Astrocyte (in vitro differentiated cells and primary cell): ENCODE data around the gene SLC44A1. TPM values are rescaled to one million over a fixed set of nuclear protein-coding genes. Genes with fewer than 3 reads are reported as not detected.

Experiments
- DNase-seq: peaks from one replicate; pipeline ENCODE4 v3.0.0-alpha.2; 2010; ENCODE audit warnings: low read depth
- FAIRE-seq: peaks from 2 replicates; lab custom pipeline; 2011; peaks lifted over from hg19 to GRCh38; lab: Jason Lieb, UNC
- H2AFZ ChIP-seq: 2 replicates; pipeline ENCODE4 v1.6.0; 2012; ENCODE audit warnings: low read depth, low read length, inconsistent platforms
- H3K27ac ChIP-seq: 2 replicates; pipeline ENCODE4 v1.5.1; 2011; ENCODE audit warnings: low read depth, low read length, inconsistent platforms
- H3K27me3 ChIP-seq: 2 replicates; pipeline ENCODE4 v1.6.0; 2011; ENCODE audit warnings: low read length, inconsistent platforms; ENCODE audit not compliant: insufficient read depth
- H3K36me3 ChIP-seq: 2 replicates; pipeline ENCODE4 v1.5.1; 2011; ENCODE audit warnings: low read length, inconsistent platforms; ENCODE audit not compliant: insufficient read depth
- H3K4me1 ChIP-seq: 2 replicates; pipeline ENCODE4 v1.5.1; 2011; ENCODE audit warnings: low read length, inconsistent platforms; ENCODE audit not compliant: insufficient read depth
- H3K4me2 ChIP-seq: 2 replicates; pipeline ENCODE4 v1.6.0; 2012; ENCODE audit warnings: low read length, inconsistent platforms
- H3K4me3 ChIP-seq: 2 replicates; pipeline ENCODE4 v1.5.1; 2011; ENCODE audit warnings: low read depth, mild to moderate bottlenecking, low read length, inconsistent platforms; ENCODE audit not compliant: insufficient read depth
- H3K79me2 ChIP-seq: 2 replicates; pipeline ENCODE4 v1.6.0; 2012; ENCODE audit warnings: mild to moderate bottlenecking, low read length, inconsistent platforms; ENCODE audit not compliant: insufficient read depth
- H3K9ac ChIP-seq: 2 replicates; pipeline ENCODE4 v1.6.0; 2012; ENCODE audit warnings: mild to moderate bottlenecking, low read length, inconsistent platforms
- H3K9me3 ChIP-seq: 2 replicates; pipeline ENCODE4 v1.5.1; 2012; ENCODE audit warnings: low read depth, mild to moderate bottlenecking, low read length, inconsistent platforms; ENCODE audit not compliant: insufficient read depth
- H4K20me1 ChIP-seq: 2 replicates; pipeline ENCODE4 v1.6.0; 2012; ENCODE audit warnings: low read length, inconsistent platforms; ENCODE audit not compliant: insufficient read depth
- H3K27ac Mint-ChIP-seq: one replicate; pipeline ENCODE4 v1.8.0; 2021; ENCODE audit warnings: mild to moderate bottlenecking, mixed read lengths; ENCODE audit not compliant: unreplicated experiment
- H3K27me3 Mint-ChIP-seq: one replicate; pipeline ENCODE4 v1.8.0; 2021; ENCODE audit warnings: low read depth, mixed read lengths; ENCODE audit not compliant: unreplicated experiment
- H3K36me3 Mint-ChIP-seq: one replicate; pipeline ENCODE4 v1.8.0; 2021; ENCODE audit warnings: low read depth, mixed read lengths; ENCODE audit not compliant: unreplicated experiment
- H3K4me1 Mint-ChIP-seq: one replicate; pipeline ENCODE4 v1.8.0; 2021; ENCODE audit warnings: low read depth, mixed read lengths; ENCODE audit not compliant: unreplicated experiment
- H3K4me3 Mint-ChIP-seq: one replicate; pipeline ENCODE4 v1.8.0; 2021; ENCODE audit warnings: mild to moderate bottlenecking, moderate library complexity, mixed read lengths; ENCODE audit not compliant: unreplicated experiment
- H3K9me3 Mint-ChIP-seq: one replicate; pipeline ENCODE4 v1.8.0; 2021; ENCODE audit warnings: mild to moderate bottlenecking, mixed read lengths; ENCODE audit not compliant: unreplicated experiment
- EZH2 ChIP-seq: IDR thresholded peaks from 2 replicates; pipeline ENCODE4 v1.6.1; 2012; ENCODE audit warnings: mild to moderate bottlenecking, low read length, inconsistent platforms; ENCODE audit not compliant: insufficient read depth
- total RNA-seq: library from RNA; stranded (reverse); gene quantifications from 2 replicates; pipeline ENCODE4 v1.2.1, GENCODE V29; 2021
- TF ChIP-seq, protein P1 (sequence below): IDR thresholded peaks from 2 replicates; pipeline ENCODE4 v1.5.1; 2011; ENCODE audit warnings: low read depth, mild to moderate bottlenecking, inconsistent platforms, low read length, moderate library complexity; ENCODE audit not compliant: insufficient read depth

Gene SLC44A1
- total RNA-seq, 1 donor from 2014 or later: 43.8 TPM

DNA sequence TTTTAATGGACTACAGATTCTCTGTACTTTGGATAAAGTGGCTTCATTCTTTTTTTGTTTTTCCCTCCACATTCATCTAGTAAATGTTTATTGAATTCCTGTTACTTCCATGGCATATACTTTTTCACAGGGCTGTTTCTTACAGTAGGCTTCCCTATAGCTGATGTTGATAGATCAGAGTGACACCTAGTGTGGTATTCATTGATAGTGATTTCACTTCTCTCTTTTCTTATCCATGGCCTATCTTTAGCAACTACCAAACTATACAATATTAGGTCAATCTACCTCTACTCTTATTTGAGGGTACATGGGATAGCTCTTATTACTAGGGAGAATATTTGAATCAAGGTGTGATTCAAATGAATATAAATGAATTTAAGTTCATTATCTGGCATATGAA, 239.2 kb downstream of the SLC44A1 start:
- Histone ChIP-seq H3K4me3 (no peak overlapping the region), H3K27ac (no peak overlapping the region), H3K36me3 (peaks cover 4% of the 10 kb centered on the region), H3K9me3 (no peaks in the 10 kb centered on the region), H3K4me2 (no peak overlapping the region), H4K20me1 (no peaks in the 10 kb centered on the region), H3K27me3 (no peaks in the 10 kb centered on the region), H3K79me2 (no peaks in the 10 kb centered on the region), H3K9ac (no peak overlapping the region), H3K4me1 (no peaks in the 10 kb centered on the region), H2AFZ (no peak overlapping the region)
- H3K9me3 Mint-ChIP-seq: no peaks in the 10 kb centered on the region
- no peaks in the 10 kb centered on the region for H3K27me3 Mint-ChIP-seq
- no peak for DNase-seq
- TF ChIP-seq EZH2: no peak
- TF ChIP-seq, protein P1, sequence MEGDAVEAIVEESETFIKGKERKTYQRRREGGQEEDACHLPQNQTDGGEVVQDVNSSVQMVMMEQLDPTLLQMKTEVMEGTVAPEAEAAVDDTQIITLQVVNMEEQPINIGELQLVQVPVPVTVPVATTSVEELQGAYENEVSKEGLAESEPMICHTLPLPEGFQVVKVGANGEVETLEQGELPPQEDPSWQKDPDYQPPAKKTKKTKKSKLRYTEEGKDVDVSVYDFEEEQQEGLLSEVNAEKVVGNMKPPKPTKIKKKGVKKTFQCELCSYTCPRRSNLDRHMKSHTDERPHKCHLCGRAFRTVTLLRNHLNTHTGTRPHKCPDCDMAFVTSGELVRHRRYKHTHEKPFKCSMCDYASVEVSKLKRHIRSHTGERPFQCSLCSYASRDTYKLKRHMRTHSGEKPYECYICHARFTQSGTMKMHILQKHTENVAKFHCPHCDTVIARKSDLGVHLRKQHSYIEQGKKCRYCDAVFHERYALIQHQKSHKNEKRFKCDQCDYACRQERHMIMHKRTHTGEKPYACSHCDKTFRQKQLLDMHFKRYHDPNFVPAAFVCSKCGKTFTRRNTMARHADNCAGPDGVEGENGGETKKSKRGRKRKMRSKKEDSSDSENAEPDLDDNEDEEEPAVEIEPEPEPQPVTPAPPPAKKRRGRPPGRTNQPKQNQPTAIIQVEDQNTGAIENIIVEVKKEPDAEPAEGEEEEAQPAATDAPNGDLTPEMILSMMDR: no peak
- no peaks in the 10 kb centered on the region for H3K4me1 Mint-ChIP-seq
- FAIRE-seq: no peak
- no peak overlapping the region for H3K4me3 Mint-ChIP-seq
- no peak overlapping the region for H3K27ac Mint-ChIP-seq
- no peaks in the 10 kb centered on the region for H3K36me3 Mint-ChIP-seq

DNA sequence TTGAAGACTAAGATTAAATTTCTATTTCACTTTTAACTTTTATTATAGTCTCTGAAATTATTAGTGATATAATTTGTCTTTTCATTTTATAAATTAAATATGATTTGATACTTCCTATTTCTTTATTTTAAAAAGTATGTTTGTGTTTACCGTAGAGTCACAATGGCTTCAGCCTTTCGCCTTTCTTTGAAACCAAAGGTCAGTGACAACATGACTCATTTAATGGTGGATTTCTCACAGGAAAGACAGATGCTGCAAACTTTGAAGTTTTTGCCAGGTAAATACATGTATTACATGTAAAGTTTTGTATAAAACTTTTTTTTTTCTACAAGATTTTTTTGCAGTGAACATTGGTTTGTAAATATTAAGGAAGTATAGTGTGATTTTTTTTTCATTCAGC, 239.8 kb downstream of the SLC44A1 start:
- no peaks in the 10 kb centered on the region for H3K4me1 ChIP-seq
- no peak overlapping the region for H2AFZ ChIP-seq
- no peak for TF ChIP-seq EZH2
- TF ChIP-seq, protein P1: no peak
- H3K36me3 ChIP-seq: peaks cover 4% of the 10 kb centered on the region
- Mint-ChIP-seq H3K4me3 (no peak overlapping the region), H3K27ac (no peak overlapping the region), H3K27me3 (no peaks in the 10 kb centered on the region), H3K9me3 (no peaks in the 10 kb centered on the region), H3K4me1 (no peaks in the 10 kb centered on the region), H3K36me3 (no peaks in the 10 kb centered on the region)
- H3K27ac ChIP-seq: no peak overlapping the region
- H3K9me3 ChIP-seq: no peaks in the 10 kb centered on the region
- no peaks in the 10 kb centered on the region for H4K20me1 ChIP-seq
- no peak overlapping the region for H3K4me2 ChIP-seq
- DNase-seq: no peak
- H3K4me3 ChIP-seq: no peak overlapping the region
- no peak overlapping the region for H3K9ac ChIP-seq
- no peaks in the 10 kb centered on the region for H3K79me2 ChIP-seq
- no peak for FAIRE-seq
- H3K27me3 ChIP-seq: no peaks in the 10 kb centered on the region

DNA sequence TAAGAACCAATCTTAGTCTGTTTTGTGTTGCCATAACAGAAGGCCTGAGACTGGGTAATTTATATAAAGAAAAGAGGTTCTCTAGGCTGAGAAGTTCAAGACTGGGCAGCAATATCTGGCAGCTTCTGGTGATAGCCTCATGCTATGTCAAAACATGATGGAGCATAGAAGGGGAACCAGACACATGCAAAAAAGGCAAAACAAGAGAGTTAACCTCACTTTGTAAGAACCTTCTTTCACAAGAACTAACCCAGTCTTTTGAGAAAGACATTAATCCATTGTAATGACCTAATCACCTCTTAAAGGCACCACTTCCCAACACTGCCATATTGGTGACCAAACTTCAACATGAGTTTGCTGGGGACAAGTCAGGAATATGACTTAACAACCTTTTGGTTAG, 240.7 kb downstream of the SLC44A1 start:
- no peaks in the 10 kb centered on the region for H4K20me1 ChIP-seq
- H3K27me3 ChIP-seq: no peaks in the 10 kb centered on the region
- H3K27me3 Mint-ChIP-seq: no peaks in the 10 kb centered on the region
- no peak for DNase-seq
- no peaks in the 10 kb centered on the region for H3K4me1 Mint-ChIP-seq
- no peaks in the 10 kb centered on the region for H3K4me1 ChIP-seq
- H3K4me2 ChIP-seq: no peak overlapping the region
- no peaks in the 10 kb centered on the region for H3K9me3 ChIP-seq
- no peak overlapping the region for H3K4me3 ChIP-seq
- no peak for FAIRE-seq
- no peak overlapping the region for H3K9ac ChIP-seq
- H3K4me3 Mint-ChIP-seq: no peak overlapping the region
- peaks cover 4% of the 10 kb centered on the region for H3K36me3 ChIP-seq
- H3K27ac ChIP-seq: no peak overlapping the region
- no peaks in the 10 kb centered on the region for H3K36me3 Mint-ChIP-seq
- H2AFZ ChIP-seq: no peak overlapping the region
- TF ChIP-seq, protein P1: no peak
- no peak for TF ChIP-seq EZH2
- H3K9me3 Mint-ChIP-seq: no peaks in the 10 kb centered on the region
- no peak overlapping the region for H3K27ac Mint-ChIP-seq
- no peaks in the 10 kb centered on the region for H3K79me2 ChIP-seq

Other genes with a start within 250 kb of the SLC44A1 start
- 4.7 and 7.0 TPM in 2 replicates for gene FSD1L, start 203.4 kb downstream of the SLC44A1 start, total RNA-seq